ENCODE measurements around the gene MANF. TPM values are rescaled to one million over a fixed set of nuclear protein-coding genes. Genes with fewer than 3 reads are reported as not detected.
"Not testable (repeated sequence)": the region's sequence is repeated elsewhere in the genome, so short reads cannot be mapped to it uniquely, and the experiment has no call there.

The MANF gene
- total RNA-seq, 1 donor from 2014 or later: 118 TPM

DNA sequence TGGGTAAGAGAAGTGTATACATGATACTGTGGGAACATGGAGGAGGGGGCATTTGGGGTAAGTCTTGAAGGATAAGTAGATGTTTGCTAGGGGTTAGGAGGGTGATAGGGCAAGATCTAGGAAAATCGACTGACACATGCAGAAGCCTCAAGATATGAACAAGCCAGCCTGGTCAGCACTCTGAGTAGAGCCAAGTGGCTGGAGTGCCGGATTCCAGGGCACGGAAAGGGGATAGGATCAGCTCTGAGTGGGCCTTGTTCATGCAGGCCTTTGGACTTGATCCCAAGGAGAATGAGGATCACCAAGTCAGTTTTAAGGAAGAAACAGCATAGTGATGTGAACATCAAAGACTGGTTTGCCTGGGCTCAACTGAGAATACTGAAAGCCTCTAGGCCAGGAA, 24.3 kb upstream of the MANF start:
- peaks cover 2% of the 10 kb centered on the region for H3K36me3 Mint-ChIP-seq (ENCODE audit: low read depth)
- DNase-seq (ENCODE audit: low spot score): no peak
- no peaks in the 10 kb centered on the region for H3K4me1 Mint-ChIP-seq (ENCODE audit: low read depth)
- H3K9me3 Mint-ChIP-seq (ENCODE audit: low read depth): peaks cover 9% of the 10 kb centered on the region
- TF ChIP-seq CTCF (IDR thresholded peaks at IDR 0.05): no peak
- H3K27ac Mint-ChIP-seq (ENCODE audit: unreplicated experiment): no peak overlapping the region
- no peak overlapping the region for H3K4me3 Mint-ChIP-seq (ENCODE audit: unreplicated experiment)
- H3K27me3 Mint-ChIP-seq (ENCODE audit: low read depth): peaks cover 2% of the 10 kb centered on the region

GRCh38 chr3:51361746-51362145, 23.3 kb upstream of the MANF start:
- Mint-ChIP-seq H3K9me3 (ENCODE audit: low read depth) (peaks cover 10% of the 10 kb centered on the region), H3K4me3 (ENCODE audit: unreplicated experiment) (no peak overlapping the region), H3K27me3 (ENCODE audit: low read depth) (peaks cover 2% of the 10 kb centered on the region), H3K4me1 (ENCODE audit: low read depth) (no peaks in the 10 kb centered on the region), H3K36me3 (ENCODE audit: low read depth) (peaks cover 2% of the 10 kb centered on the region), H3K27ac (ENCODE audit: unreplicated experiment) (no peak overlapping the region)
- DNase-seq (ENCODE audit: low spot score): no peak
- no peak for TF ChIP-seq CTCF (IDR thresholded peaks at IDR 0.05)

- Mint-ChIP-seq H3K27ac (ENCODE audit: unreplicated experiment) (no peak overlapping the region), H3K27me3 (ENCODE audit: low read depth) (peaks cover 2% of the 10 kb centered on the region), H3K36me3 (ENCODE audit: low read depth) (peaks cover 2% of the 10 kb centered on the region), H3K4me3 (ENCODE audit: unreplicated experiment) (no peak overlapping the region), H3K9me3 (ENCODE audit: low read depth) (peaks cover 17% of the 10 kb centered on the region), H3K4me1 (ENCODE audit: low read depth) (no peaks in the 10 kb centered on the region)
- DNase-seq (ENCODE audit: low spot score): no peak
- no peak for TF ChIP-seq CTCF (IDR thresholded peaks at IDR 0.05)
Measured at GRCh38 chr3:51362476-51362875, 22.6 kb upstream of the MANF start.

DNA sequence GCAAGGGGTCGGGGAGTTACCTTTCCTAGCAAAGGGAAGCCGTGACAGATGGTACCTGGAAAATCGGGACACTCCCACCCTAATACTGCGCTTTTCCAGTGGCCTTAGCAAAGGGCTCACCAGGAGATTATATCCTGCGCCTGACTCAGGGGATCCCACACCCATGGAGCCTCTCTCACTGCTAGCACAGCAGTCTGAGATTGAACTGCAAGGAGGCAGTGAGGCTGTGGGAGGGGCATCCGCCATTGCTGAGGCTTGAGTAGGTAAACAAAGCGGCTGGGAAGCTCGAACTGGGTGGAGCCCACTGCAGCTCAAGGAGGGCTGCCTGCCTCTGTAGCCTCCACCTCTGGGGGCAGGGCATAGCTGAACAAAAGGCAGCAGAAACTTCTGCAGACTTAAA, 16.8 kb upstream of the MANF start:
- H3K9me3 Mint-ChIP-seq (ENCODE audit: low read depth): peaks cover 17% of the 10 kb centered on the region
- not testable (repeated sequence) for H3K36me3 Mint-ChIP-seq (ENCODE audit: low read depth); H3K27me3 Mint-ChIP-seq (ENCODE audit: low read depth); H3K27ac Mint-ChIP-seq (ENCODE audit: unreplicated experiment); H3K4me3 Mint-ChIP-seq (ENCODE audit: unreplicated experiment); DNase-seq (ENCODE audit: low spot score); H3K4me1 Mint-ChIP-seq (ENCODE audit: low read depth)

DNA sequence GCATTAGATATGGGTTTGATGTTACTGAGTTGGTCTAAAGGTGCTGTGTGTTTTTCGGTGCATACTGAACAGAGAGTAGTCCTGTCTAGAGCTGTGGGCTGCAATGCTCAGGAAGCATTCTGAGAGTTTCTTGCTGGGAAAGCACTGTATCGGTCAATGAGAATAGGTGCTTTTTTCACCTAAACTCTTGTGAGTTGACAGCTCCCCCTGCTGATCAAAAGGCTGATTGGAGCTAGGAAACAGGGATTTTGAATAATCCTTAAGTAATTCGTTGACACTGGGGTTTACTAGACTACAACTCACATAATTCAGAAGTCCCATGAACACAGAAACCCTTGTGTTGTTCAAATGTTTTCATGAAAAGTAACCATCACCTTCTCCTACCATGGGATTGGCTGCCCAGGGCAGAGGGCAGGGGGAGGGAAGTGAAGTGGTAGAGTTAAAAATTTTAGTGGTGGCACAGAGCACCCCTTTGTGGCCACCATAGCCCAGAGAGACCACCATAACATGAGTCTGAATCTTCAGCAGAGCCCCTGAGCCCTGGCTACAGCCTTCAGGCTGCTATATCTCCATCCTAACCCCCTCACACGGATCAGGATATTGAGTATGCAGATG, 13.0 kb upstream of the MANF start:
- H3K4me1 Mint-ChIP-seq (ENCODE audit: low read depth): no peaks in the 10 kb centered on the region
- H3K27me3 Mint-ChIP-seq (ENCODE audit: low read depth): no peaks in the 10 kb centered on the region
- H3K4me3 Mint-ChIP-seq (ENCODE audit: unreplicated experiment): no peak overlapping the region
- peak; percentile 91 for TF ChIP-seq CTCF (IDR thresholded peaks at IDR 0.05)
- no peaks in the 10 kb centered on the region for H3K36me3 Mint-ChIP-seq (ENCODE audit: low read depth)
- peak; percentile 13 for DNase-seq (ENCODE audit: low spot score)
- H3K9me3 Mint-ChIP-seq (ENCODE audit: low read depth): peaks cover 4% of the 10 kb centered on the region
- H3K27ac Mint-ChIP-seq (ENCODE audit: unreplicated experiment): no peak overlapping the region
